ENCODE data around the gene TGFBR3.

TGFBR3 gene

GRCh38 chr1:91754348-91754747 is 131.6 kb downstream of the TGFBR3 start:
- Histone ChIP-seq H3K4me1 (ENCODE audit: insufficient read depth, low read length) (no peaks in the 10 kb centered on the region), H3K27me3 (ENCODE audit: insufficient read depth, low read length, poor library complexity) (no peaks in the 10 kb centered on the region), H3K4me3 (ENCODE audit: low read depth in 1 of 2, low read length in 2 of 2) (no peak overlapping the region), H3K27ac (ENCODE audit: low read length) (no peak overlapping the region), H4K20me1 (ENCODE audit: insufficient read depth, low read length) (no peaks in the 10 kb centered on the region), H3K79me2 (ENCODE audit: insufficient read depth, low read length) (no peaks in the 10 kb centered on the region), H2AFZ (ENCODE audit: low read depth, low read length) (no peak overlapping the region), H3K4me2 (ENCODE audit: insufficient read depth, low read length) (no peak overlapping the region), H3K9ac (ENCODE audit: low read depth, low read length) (no peak overlapping the region), H3K9me3 (ENCODE audit: insufficient read depth, low read length, severe bottlenecking) (no peaks in the 10 kb centered on the region), H3K36me3 (ENCODE audit: insufficient read depth, low read length) (no peaks in the 10 kb centered on the region)
- DNase-seq (no peak), ATAC-seq (ENCODE audit: insufficient read depth, low read depth) (no peak)
- no peak for TF ChIP-seq EZH2 (IDR thresholded peaks at IDR 0.05; ENCODE audit: borderline replicate concordance, low read depth, low read length, severe bottlenecking)
- TF ChIP-seq, protein P1, sequence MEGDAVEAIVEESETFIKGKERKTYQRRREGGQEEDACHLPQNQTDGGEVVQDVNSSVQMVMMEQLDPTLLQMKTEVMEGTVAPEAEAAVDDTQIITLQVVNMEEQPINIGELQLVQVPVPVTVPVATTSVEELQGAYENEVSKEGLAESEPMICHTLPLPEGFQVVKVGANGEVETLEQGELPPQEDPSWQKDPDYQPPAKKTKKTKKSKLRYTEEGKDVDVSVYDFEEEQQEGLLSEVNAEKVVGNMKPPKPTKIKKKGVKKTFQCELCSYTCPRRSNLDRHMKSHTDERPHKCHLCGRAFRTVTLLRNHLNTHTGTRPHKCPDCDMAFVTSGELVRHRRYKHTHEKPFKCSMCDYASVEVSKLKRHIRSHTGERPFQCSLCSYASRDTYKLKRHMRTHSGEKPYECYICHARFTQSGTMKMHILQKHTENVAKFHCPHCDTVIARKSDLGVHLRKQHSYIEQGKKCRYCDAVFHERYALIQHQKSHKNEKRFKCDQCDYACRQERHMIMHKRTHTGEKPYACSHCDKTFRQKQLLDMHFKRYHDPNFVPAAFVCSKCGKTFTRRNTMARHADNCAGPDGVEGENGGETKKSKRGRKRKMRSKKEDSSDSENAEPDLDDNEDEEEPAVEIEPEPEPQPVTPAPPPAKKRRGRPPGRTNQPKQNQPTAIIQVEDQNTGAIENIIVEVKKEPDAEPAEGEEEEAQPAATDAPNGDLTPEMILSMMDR (IDR thresholded peaks at IDR 0.05; ENCODE audit: borderline replicate concordance, extremely low read depth, low read length, poor library complexity, severe bottlenecking), result no peak

GRCh38 chr1:91753878-91754277 is 132.1 kb downstream of the TGFBR3 start:
- ATAC-seq (ENCODE audit: insufficient read depth, low read depth) (no peak), DNase-seq (no peak)
- Histone ChIP-seq H3K9me3 (ENCODE audit: insufficient read depth, low read length, severe bottlenecking) (no peaks in the 10 kb centered on the region), H3K4me1 (ENCODE audit: insufficient read depth, low read length) (no peaks in the 10 kb centered on the region), H3K36me3 (ENCODE audit: insufficient read depth, low read length) (no peaks in the 10 kb centered on the region), H2AFZ (ENCODE audit: low read depth, low read length) (no peak overlapping the region), H4K20me1 (ENCODE audit: insufficient read depth, low read length) (no peaks in the 10 kb centered on the region), H3K9ac (ENCODE audit: low read depth, low read length) (no peak overlapping the region), H3K27ac (ENCODE audit: low read length) (no peak overlapping the region), H3K79me2 (ENCODE audit: insufficient read depth, low read length) (no peaks in the 10 kb centered on the region), H3K27me3 (ENCODE audit: insufficient read depth, low read length, poor library complexity) (no peaks in the 10 kb centered on the region), H3K4me2 (ENCODE audit: insufficient read depth, low read length) (no peak overlapping the region), H3K4me3 (ENCODE audit: low read depth in 1 of 2, low read length in 2 of 2) (no peak overlapping the region)
- TF ChIP-seq EZH2 (IDR thresholded peaks at IDR 0.05; ENCODE audit: borderline replicate concordance, low read depth, low read length, severe bottlenecking), result no peak
- TF ChIP-seq, protein P1 (IDR thresholded peaks at IDR 0.05; ENCODE audit: borderline replicate concordance, extremely low read depth, low read length, poor library complexity, severe bottlenecking), result no peak

DNA sequence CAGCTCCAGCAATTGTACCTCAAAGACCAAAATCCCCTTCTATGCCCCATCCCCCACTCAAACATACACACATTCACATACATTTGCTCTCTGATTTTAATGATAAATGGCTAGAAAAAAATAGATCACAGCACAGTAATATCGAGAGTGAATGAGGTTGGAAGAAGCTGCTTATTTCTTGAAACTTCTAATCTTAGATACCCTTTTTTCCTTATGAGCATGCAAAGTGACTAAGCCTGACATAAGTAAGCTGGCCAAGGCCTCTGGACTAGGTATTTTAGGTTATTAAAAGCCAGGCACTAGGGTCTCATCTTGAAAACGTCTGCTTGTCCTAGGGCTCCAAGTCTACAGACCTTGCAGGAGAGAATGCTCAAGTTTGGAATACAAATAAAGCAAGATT is 133.6 kb downstream of the TGFBR3 start:
- Histone ChIP-seq H3K79me2 (ENCODE audit: insufficient read depth, low read length) (no peaks in the 10 kb centered on the region), H3K36me3 (ENCODE audit: insufficient read depth, low read length) (no peaks in the 10 kb centered on the region), H3K4me1 (ENCODE audit: insufficient read depth, low read length) (no peaks in the 10 kb centered on the region), H3K27me3 (ENCODE audit: insufficient read depth, low read length, poor library complexity) (no peaks in the 10 kb centered on the region), H3K9me3 (ENCODE audit: insufficient read depth, low read length, severe bottlenecking) (no peaks in the 10 kb centered on the region), H2AFZ (ENCODE audit: low read depth, low read length) (no peak overlapping the region), H3K9ac (ENCODE audit: low read depth, low read length) (no peak overlapping the region), H4K20me1 (ENCODE audit: insufficient read depth, low read length) (no peaks in the 10 kb centered on the region), H3K4me2 (ENCODE audit: insufficient read depth, low read length) (no peak overlapping the region), H3K4me3 (ENCODE audit: low read depth in 1 of 2, low read length in 2 of 2) (no peak overlapping the region), H3K27ac (ENCODE audit: low read length) (no peak overlapping the region)
- ATAC-seq (ENCODE audit: insufficient read depth, low read depth) (no peak), DNase-seq (no peak)
- TF ChIP-seq, protein P1 (IDR thresholded peaks at IDR 0.05; ENCODE audit: borderline replicate concordance, extremely low read depth, low read length, poor library complexity, severe bottlenecking), result no peak
- TF ChIP-seq EZH2 (IDR thresholded peaks at IDR 0.05; ENCODE audit: borderline replicate concordance, low read depth, low read length, severe bottlenecking), result no peak

GRCh38 chr1:91751275-91751674 is 134.7 kb downstream of the TGFBR3 start:
- Histone ChIP-seq H3K4me2 (ENCODE audit: insufficient read depth, low read length) (no peak overlapping the region), H3K4me1 (ENCODE audit: insufficient read depth, low read length) (no peaks in the 10 kb centered on the region), H3K9me3 (ENCODE audit: insufficient read depth, low read length, severe bottlenecking) (no peaks in the 10 kb centered on the region), H3K27me3 (ENCODE audit: insufficient read depth, low read length, poor library complexity) (no peaks in the 10 kb centered on the region), H3K9ac (ENCODE audit: low read depth, low read length) (no peak overlapping the region), H3K36me3 (ENCODE audit: insufficient read depth, low read length) (no peaks in the 10 kb centered on the region), H3K4me3 (ENCODE audit: low read depth in 1 of 2, low read length in 2 of 2) (no peak overlapping the region), H4K20me1 (ENCODE audit: insufficient read depth, low read length) (no peaks in the 10 kb centered on the region), H3K27ac (ENCODE audit: low read length) (no peak overlapping the region), H2AFZ (ENCODE audit: low read depth, low read length) (no peak overlapping the region), H3K79me2 (ENCODE audit: insufficient read depth, low read length) (no peaks in the 10 kb centered on the region)
- DNase-seq, result no peak
- ATAC-seq (ENCODE audit: insufficient read depth, low read depth), result no peak
- no peak for TF ChIP-seq EZH2 (IDR thresholded peaks at IDR 0.05; ENCODE audit: borderline replicate concordance, low read depth, low read length, severe bottlenecking)
- TF ChIP-seq, protein P1 (IDR thresholded peaks at IDR 0.05; ENCODE audit: borderline replicate concordance, extremely low read depth, low read length, poor library complexity, severe bottlenecking), result no peak

Data from DND-41 (cell line).